Gastrocnemius medialis (tissue), 4 donors: Measurements from ENCODE around the gene TMEM52.

Experiments used
- CTCF ChIP-seq, 5 experiments: fragments of 450-650 bp in 3 of 5; fragments of 200-600 bp in 2 of 5; sonication (generic) in 2 of 5; IDR thresholded peaks in 4 of 5; conservative IDR thresholded peaks in 1 of 5; 1 replicate in 4 of 5; 2 replicates in 1 of 5; pipeline ENCODE4 v1.5.1; 2016 to 2019; ENCODE audit warnings: antibody characterized with exemption in 5 of 5, mild to moderate bottlenecking in 3 of 5, moderate library complexity in 3 of 5
- POLR2A ChIP-seq, 2 donors: fragments of 450-650 bp; IDR thresholded peaks; one replicate each; pipeline ENCODE4 v1.6.1; 2017; ENCODE audit warnings: antibody characterized with exemption in 2 of 2, mild to moderate bottlenecking in 2 of 2, moderate library complexity in 2 of 2

GRCh38 chr1:1927751-1928150 lies 8.7 kb upstream of the TMEM52 start:
- no peak for TF ChIP-seq CTCF (IDR thresholded peaks at IDR 0.05 in 4 of 5, conservative IDR thresholded peaks at IDR 0.05 in 1 of 5)
- TF ChIP-seq POLR2A (IDR thresholded peaks at IDR 0.05): no peak
